ENCODE data around the gene CRB3. TPM values are rescaled to one million over a fixed set of nuclear protein-coding genes. Genes with fewer than 3 reads are reported as not detected.

CRB3 gene
- total and polyA plus RNA-seq, 2 of the 4 experiments (the other 2 are of a cell fraction): not detected

- Histone ChIP-seq H3K9me1 (ENCODE audit: insufficient read depth, low read length) (no peaks in the 10 kb centered on the region), H2BK120ac (ENCODE audit: low read depth, low read length) (no peak overlapping the region), H3K27me3 (ENCODE audit: control insufficient read depth, insufficient read depth, low read length) (peaks cover 12% of the 10 kb centered on the region), H3K9ac (ENCODE audit: low read depth, low read length) (no peak overlapping the region), H3K14ac (replicated peaks; ENCODE audit: low read depth, low read length) (no peak overlapping the region), H2BK20ac (ENCODE audit: low read depth, low read length) (no peak overlapping the region), H2AK5ac (ENCODE audit: low read depth, low read length) (no peak overlapping the region), H4K8ac (ENCODE audit: low read depth in 2 of 2, low read length in 2 of 2) (no peak overlapping the region), H2BK15ac (ENCODE audit: low read depth, low read length) (no peak overlapping the region), H3K9me3 (ENCODE audit: control insufficient read depth, insufficient read depth, low read length) (peaks cover 3% of the 10 kb centered on the region; the same call in 1 of the 2 replicates), H3K56ac (ENCODE audit: extremely low read depth, insufficient read depth, low read length) (no peak overlapping the region), H3K23ac (ENCODE audit: low read depth, low read length) (no peak overlapping the region), H3K4me2 (ENCODE audit: low read depth, low read length) (no peak overlapping the region), H4K91ac (ENCODE audit: insufficient read depth, low read depth, low read length) (no peak overlapping the region), H3K79me1 (ENCODE audit: low read depth in 1 of 2, low read length in 2 of 2) (no peaks in the 10 kb centered on the region), H3K4me3 (ENCODE audit: insufficient read depth, low read depth, low read length) (no peak overlapping the region), H3K18ac (ENCODE audit: low read depth, low read length) (no peak overlapping the region), H2AFZ (replicated peaks; ENCODE audit: low read length, poor library complexity) (peak overlapping the region; percentile 69), H4K20me1 (ENCODE audit: insufficient read depth, low read length) (no peaks in the 10 kb centered on the region), H3K4ac (ENCODE audit: low read depth, low read length) (no peak overlapping the region), H2AK9ac (replicated peaks; ENCODE audit: low read depth, low read length, poor library complexity) (no peak overlapping the region), H3K27ac (ENCODE audit: insufficient read depth, low read length) (no peak overlapping the region), H4K5ac (ENCODE audit: low read depth, low read length) (no peak overlapping the region), H2BK5ac (ENCODE audit: low read depth, low read length, poor library complexity, severe bottlenecking) (no peak overlapping the region), H3K4me1 (ENCODE audit: control insufficient read depth, insufficient read depth, low read length) (no peaks in the 10 kb centered on the region), H3K36me3 (ENCODE audit: control insufficient read depth, insufficient read depth, low read length) (no peaks in the 10 kb centered on the region)
- dilution Hi-C loops (cut with HindIII; ENCODE audit: low sequenced_read_pairs, unreplicated experiment): no loop called here
- no peak for DNase-seq
- intact Hi-C loops (cut with micrococcal nuclease): no loop called here
- ChIA-PET POLR2A (ENCODE audit: unreplicated experiment) (no interaction called here), CTCF (no interaction called here)
- TF ChIP-seq NFE2L2 (IDR thresholded peaks at IDR 0.05; ENCODE audit: low read depth, low read length): no peak
- TF ChIP-seq USF2 (IDR thresholded peaks at IDR 0.05; ENCODE audit: low read depth, low read length): no peak
- TF ChIP-seq SMC3 (IDR thresholded peaks at IDR 0.05; ENCODE audit: low read depth, low read length): no peak
- no peak for TF ChIP-seq CHD1 (IDR thresholded peaks at IDR 0.05; ENCODE audit: low read depth, low read length)
- no peak for TF ChIP-seq RAD21 (IDR thresholded peaks at IDR 0.05; ENCODE audit: low read length)
- TF ChIP-seq, protein P1, sequence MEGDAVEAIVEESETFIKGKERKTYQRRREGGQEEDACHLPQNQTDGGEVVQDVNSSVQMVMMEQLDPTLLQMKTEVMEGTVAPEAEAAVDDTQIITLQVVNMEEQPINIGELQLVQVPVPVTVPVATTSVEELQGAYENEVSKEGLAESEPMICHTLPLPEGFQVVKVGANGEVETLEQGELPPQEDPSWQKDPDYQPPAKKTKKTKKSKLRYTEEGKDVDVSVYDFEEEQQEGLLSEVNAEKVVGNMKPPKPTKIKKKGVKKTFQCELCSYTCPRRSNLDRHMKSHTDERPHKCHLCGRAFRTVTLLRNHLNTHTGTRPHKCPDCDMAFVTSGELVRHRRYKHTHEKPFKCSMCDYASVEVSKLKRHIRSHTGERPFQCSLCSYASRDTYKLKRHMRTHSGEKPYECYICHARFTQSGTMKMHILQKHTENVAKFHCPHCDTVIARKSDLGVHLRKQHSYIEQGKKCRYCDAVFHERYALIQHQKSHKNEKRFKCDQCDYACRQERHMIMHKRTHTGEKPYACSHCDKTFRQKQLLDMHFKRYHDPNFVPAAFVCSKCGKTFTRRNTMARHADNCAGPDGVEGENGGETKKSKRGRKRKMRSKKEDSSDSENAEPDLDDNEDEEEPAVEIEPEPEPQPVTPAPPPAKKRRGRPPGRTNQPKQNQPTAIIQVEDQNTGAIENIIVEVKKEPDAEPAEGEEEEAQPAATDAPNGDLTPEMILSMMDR (conservative IDR thresholded peaks at IDR 0.05; ENCODE audit: low read depth, low read length): no peak
- no peak for TF ChIP-seq FOS (IDR thresholded peaks at IDR 0.05; ENCODE audit: low read depth, low read length)
- TF ChIP-seq, protein P2, sequence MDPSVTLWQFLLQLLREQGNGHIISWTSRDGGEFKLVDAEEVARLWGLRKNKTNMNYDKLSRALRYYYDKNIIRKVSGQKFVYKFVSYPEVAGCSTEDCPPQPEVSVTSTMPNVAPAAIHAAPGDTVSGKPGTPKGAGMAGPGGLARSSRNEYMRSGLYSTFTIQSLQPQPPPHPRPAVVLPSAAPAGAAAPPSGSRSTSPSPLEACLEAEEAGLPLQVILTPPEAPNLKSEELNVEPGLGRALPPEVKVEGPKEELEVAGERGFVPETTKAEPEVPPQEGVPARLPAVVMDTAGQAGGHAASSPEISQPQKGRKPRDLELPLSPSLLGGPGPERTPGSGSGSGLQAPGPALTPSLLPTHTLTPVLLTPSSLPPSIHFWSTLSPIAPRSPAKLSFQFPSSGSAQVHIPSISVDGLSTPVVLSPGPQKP (IDR thresholded peaks at IDR 0.05; ENCODE audit: borderline replicate concordance, low read depth, low read length): no peak
- TF ChIP-seq MAFK (IDR thresholded peaks at IDR 0.05; ENCODE audit: low read depth, low read length): no peak
- no peak for TF ChIP-seq CEBPB (IDR thresholded peaks at IDR 0.05; ENCODE audit: low read depth, low read length)
- TF ChIP-seq MXI1 (IDR thresholded peaks at IDR 0.05; ENCODE audit: borderline replicate concordance, low read depth, low read length): no peak
- TF ChIP-seq POLR2A (IDR thresholded peaks at IDR 0.05; ENCODE audit: low read depth, low read length): no peak
- TF ChIP-seq RFX5 (IDR thresholded peaks at IDR 0.05; ENCODE audit: low read depth, low read length): no peak
- TF ChIP-seq MAZ (IDR thresholded peaks at IDR 0.05; ENCODE audit: borderline replicate concordance, low read depth, low read length): no peak
- TF ChIP-seq RCOR1 (IDR thresholded peaks at IDR 0.05; ENCODE audit: insufficient replicate concordance, low read length): no peak
- TF ChIP-seq BHLHE40 (IDR thresholded peaks at IDR 0.05; ENCODE audit: low read depth, low read length): no peak
- BruUV-seq (replicated peaks): no TSS peak
- WGBS, 2 experiments (ENCODE audit: extremely low coverage in 2 of 2, insufficient read length in 1 of 2): 5% methylated on average over 19 of the region's 52 CpGs; no CpG with 5 or more reads in 1 of the 2 experiments
- in situ Hi-C loops (cut with MboI; ENCODE audit: low sequenced_read_pairs): no loop called here
- no peak for ATAC-seq (ENCODE audit: low read depth)
These were observed 11.4 kb downstream of the CRB3 start for GRCh38 chr19:6475321-6476108.
